GM12872 (cell line): Measurements from ENCODE around the gene HSPA2.

Experiments
- TF ChIP-seq, protein P1 (sequence below): IDR thresholded peaks from 3 replicates; pipeline ENCODE4 v1.5.1; 2011; ENCODE audit warnings: low read depth, mild to moderate bottlenecking, low read length, moderate library complexity; ENCODE audit not compliant: insufficient read depth

The HSPA2 gene

DNA sequence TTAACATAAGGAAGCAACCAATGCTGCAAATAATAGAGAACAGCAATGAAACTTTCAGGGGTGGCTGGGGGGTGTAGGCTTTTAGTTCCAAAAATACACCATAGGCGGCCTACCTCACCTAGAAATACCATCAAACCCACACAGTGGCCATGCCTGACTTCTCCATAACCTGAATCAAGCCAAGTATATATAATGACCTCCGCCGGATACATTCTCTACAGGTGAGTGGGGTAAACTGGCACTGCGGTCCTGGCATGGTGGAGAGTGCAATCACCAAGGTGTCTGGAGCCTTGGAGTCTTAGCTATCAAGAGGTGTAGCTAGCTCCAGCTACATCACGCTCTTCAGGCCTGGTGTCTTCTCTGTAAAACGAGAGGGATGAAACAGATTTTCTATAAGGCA, 38.1 kb upstream of the HSPA2 start:
- TF ChIP-seq, protein P1, sequence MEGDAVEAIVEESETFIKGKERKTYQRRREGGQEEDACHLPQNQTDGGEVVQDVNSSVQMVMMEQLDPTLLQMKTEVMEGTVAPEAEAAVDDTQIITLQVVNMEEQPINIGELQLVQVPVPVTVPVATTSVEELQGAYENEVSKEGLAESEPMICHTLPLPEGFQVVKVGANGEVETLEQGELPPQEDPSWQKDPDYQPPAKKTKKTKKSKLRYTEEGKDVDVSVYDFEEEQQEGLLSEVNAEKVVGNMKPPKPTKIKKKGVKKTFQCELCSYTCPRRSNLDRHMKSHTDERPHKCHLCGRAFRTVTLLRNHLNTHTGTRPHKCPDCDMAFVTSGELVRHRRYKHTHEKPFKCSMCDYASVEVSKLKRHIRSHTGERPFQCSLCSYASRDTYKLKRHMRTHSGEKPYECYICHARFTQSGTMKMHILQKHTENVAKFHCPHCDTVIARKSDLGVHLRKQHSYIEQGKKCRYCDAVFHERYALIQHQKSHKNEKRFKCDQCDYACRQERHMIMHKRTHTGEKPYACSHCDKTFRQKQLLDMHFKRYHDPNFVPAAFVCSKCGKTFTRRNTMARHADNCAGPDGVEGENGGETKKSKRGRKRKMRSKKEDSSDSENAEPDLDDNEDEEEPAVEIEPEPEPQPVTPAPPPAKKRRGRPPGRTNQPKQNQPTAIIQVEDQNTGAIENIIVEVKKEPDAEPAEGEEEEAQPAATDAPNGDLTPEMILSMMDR: 0 out of 3 replicates have a peak, but pooled peaks have one; percentile 15

GRCh38 chr14:64502887-64503433, 37.6 kb upstream of the HSPA2 start:
- TF ChIP-seq, protein P1: no peak

GRCh38 chr14:64503434-64504309, 36.9 kb upstream of the HSPA2 start, which contains the start of gene ZBTB25:
Gene ZBTB25, minus strand, starts transcription at chr14:64503838. Its CDS starts 13,305 bp downstream, at chr14:64490533.
- TF ChIP-seq, protein P1: no peak

DNA sequence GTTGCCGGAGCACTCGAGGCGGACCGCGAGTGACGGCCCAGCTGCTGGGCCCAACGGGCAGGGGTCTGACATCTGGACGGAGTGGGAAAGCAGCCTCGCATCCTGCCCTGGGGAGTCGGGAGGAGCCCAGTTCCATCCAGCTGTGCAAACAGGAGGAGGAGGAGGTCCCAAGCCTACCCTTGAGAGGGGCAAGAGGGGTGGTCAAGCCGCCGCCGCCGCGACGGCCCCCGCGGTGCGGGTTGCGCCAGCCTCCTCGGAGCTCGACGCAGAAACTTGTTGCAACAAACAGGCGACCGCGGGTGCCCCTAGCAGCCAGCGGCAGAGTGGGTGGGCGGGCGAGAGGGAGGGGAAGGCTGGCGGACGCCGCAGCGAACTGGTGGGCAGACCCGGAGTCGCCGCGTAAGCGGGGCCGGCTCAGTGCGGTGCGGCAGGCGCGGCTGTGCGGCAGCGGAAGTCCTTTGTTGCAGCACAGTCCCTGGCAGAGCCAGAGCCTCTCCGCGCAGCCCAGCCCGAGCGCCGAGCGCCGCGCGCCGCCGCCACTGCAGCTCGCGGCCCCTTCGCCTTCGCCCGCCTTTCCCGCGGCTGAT, 36.1 kb upstream of the HSPA2 start, which contains the start of gene ZBTB1:
Gene ZBTB1 (plus strand): TSS at position 461 of the 587 bp plus-strand sequence. CDS start 16,735 bp downstream, outside the sequence.
- TF ChIP-seq, protein P1: no peak

DNA sequence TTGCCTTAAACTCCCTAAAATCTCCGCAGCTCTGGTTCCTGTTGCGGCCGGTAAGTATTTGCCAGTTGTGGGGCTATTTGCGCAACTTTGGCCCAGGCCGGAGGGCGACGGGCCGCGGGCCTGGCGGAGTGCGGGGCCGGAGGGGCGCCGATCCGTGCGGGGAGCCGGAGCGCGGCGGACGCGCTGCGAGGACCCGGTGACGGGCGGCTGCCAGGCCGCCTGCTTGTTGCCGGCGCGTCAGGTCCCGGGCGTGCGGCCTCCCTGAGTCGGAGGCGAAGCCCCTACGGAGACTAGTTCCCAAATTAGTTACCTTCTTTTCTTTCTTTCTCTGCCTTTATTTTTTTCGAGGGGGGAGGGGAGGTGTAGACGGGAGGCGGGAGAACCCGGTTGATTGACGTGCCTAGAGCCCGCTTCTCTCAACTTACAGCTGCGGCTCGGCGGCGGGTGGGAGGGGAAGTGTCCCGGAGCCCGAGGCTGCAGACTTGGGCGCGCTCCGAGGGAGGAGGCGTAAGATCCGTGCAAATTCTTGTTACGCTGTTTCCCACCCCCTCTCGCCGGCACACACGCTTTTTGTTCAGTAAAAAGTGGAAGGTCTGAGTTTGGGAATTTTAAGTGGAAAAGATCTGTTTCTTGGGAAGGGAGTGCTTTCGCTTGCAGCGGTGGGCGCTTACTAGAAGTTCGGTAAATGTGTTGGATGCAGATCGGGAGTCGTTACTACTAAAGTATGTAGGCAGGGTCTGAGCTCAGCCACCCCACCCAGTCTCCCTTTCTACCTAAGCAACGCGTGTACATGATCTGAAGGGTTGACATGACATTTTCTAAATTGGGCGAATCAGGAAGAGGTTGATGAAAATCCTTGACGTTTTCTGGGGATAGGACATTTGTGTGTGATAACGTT, 35.4 kb upstream of the HSPA2 start:
- TF ChIP-seq, protein P1: no peak

- TF ChIP-seq, protein P1: no peak
Observed at GRCh38 chr14:64506721-64507120, 33.8 kb upstream of the HSPA2 start.
